GM19238 (cell line): Measurements from ENCODE around the gene SECTM1.
"Not testable (repeated sequence)": the region's sequence is repeated elsewhere in the genome, so short reads cannot be mapped to it uniquely, and the experiment has no call there.

Experiments
- DNase-seq: peaks from one replicate; pipeline ENCODE4 v3.0.0; 2011; ENCODE audit warnings: low spot score; ENCODE audit not compliant: insufficient read length

The SECTM1 gene

GRCh38 chr17:82370471-82371332, 37.1 kb upstream of the SECTM1 start:
- peak; percentile 61 for DNase-seq

GRCh38 chr17:82369211-82369610, 35.6 kb upstream of the SECTM1 start:
- no peak for DNase-seq

- DNase-seq: no peak
Observed at GRCh38 chr17:82367724-82368524, 34.4 kb upstream of the SECTM1 start.

GRCh38 chr17:82366749-82367148, 33.2 kb upstream of the SECTM1 start:
- DNase-seq: no peak

GRCh38 chr17:82365606-82366295, 32.2 kb upstream of the SECTM1 start:
- DNase-seq: no peak

GRCh38 chr17:82361885-82362633, 28.5 kb upstream of the SECTM1 start:
- DNase-seq: no peak

- not testable (repeated sequence) for DNase-seq
Observed at GRCh38 chr17:82359451-82360074, 26.0 kb upstream of the SECTM1 start.

GRCh38 chr17:82358465-82359350, 25.1 kb upstream of the SECTM1 start, which contains the start of gene TEX19:
Gene TEX19 (plus strand): TSS chr17:82359247. CDS start chr17:82362151, 2,904 bp downstream.
- no peak for DNase-seq

- no peak for DNase-seq
Observed at GRCh38 chr17:82357394-82357793, 23.8 kb upstream of the SECTM1 start.

- DNase-seq: no peak
Observed at GRCh38 chr17:82356845-82357355, 23.3 kb upstream of the SECTM1 start.

- no peak for DNase-seq
Observed at GRCh38 chr17:82355770-82356427, 22.3 kb upstream of the SECTM1 start.

- no peak for DNase-seq
Observed at GRCh38 chr17:82354804-82355308, 21.3 kb upstream of the SECTM1 start.

GRCh38 chr17:82353484-82353883, 19.9 kb upstream of the SECTM1 start:
- DNase-seq: no peak

- peak; percentile 78 for DNase-seq
Observed at GRCh38 chr17:82351713-82352488, 18.3 kb upstream of the SECTM1 start.

- DNase-seq: no peak
Observed at GRCh38 chr17:82351254-82351712, 17.7 kb upstream of the SECTM1 start.

- no peak for DNase-seq
Observed at GRCh38 chr17:82350182-82351030, 16.8 kb upstream of the SECTM1 start.

GRCh38 chr17:82349287-82349701, 15.7 kb upstream of the SECTM1 start:
- DNase-seq: no peak
